HL-60 (cell line): ENCODE results near the gene PSG1.
"Not testable (repeated sequence)": the region's sequence is repeated elsewhere in the genome, so short reads cannot be mapped to it uniquely, and the experiment has no call there.

Experiments
- CTCF ChIP-seq: IDR thresholded peaks from one replicate; pipeline ENCODE4 v1.5.1; 2011; ENCODE audit warnings: low read length, control low read depth, inconsistent platforms; ENCODE audit not compliant: insufficient read depth
- GABPA ChIP-seq: IDR thresholded peaks from 2 replicates; pipeline ENCODE4 v1.6.1; 2012; ENCODE audit warnings: low read depth
- POLR2AphosphoS5 ChIP-seq: IDR thresholded peaks from 2 replicates; pipeline ENCODE4 v1.6.1; 2012; ENCODE audit warnings: low read depth
- SPI1 ChIP-seq: IDR thresholded peaks from 2 replicates; pipeline ENCODE4 v1.6.1; 2012; ENCODE audit warnings: low read depth, mild to moderate bottlenecking, borderline replicate concordance

- not testable (repeated sequence) for TF ChIP-seq POLR2AphosphoS5, CTCF, GABPA, SPI1
These were observed 26.7 kb downstream of the PSG1 start for GRCh38 chr19:42852821-42853220.
